Liver (tissue), 9 donors: ENCODE measurements around the gene PLEKHF1. TPM values are rescaled to one million over a fixed set of nuclear protein-coding genes. Genes with fewer than 3 reads are reported as not detected.

Source experiments
- DNase-seq: peaks from one replicate; pipeline ENCODE4 v3.0.0-alpha.2; 2017; ENCODE audit warnings: low spot score
- H3K27ac ChIP-seq, 2 donors: one replicate each; pipeline ENCODE4 v1.7.0; 2013; ENCODE audit warnings: inconsistent platforms in 2 of 2, low read length in 2 of 2, control low read depth in 1 of 2, low read depth in 1 of 2, mild to moderate bottlenecking in 1 of 2
- H3K27me3 ChIP-seq, 4 donors: one replicate each; pipeline versions ENCODE4 v1.6.1 to v1.7.0; 2013; ENCODE audit warnings: low read length in 3 of 4, inconsistent platforms in 1 of 4, mild to moderate bottlenecking in 1 of 4, moderate library complexity in 1 of 4; ENCODE audit not compliant: control insufficient read depth in 4 of 4, insufficient read depth in 4 of 4
- H3K36me3 ChIP-seq, 4 donors: one replicate each; pipeline versions ENCODE4 v1.6.1 to v1.7.0; 2013; ENCODE audit warnings: low read length in 3 of 4, mild to moderate bottlenecking in 3 of 4, low read depth in 1 of 4, moderate library complexity in 1 of 4; ENCODE audit not compliant: control insufficient read depth in 4 of 4, insufficient read depth in 3 of 4
- H3K4me1 ChIP-seq, 4 donors: one replicate each; pipeline versions ENCODE4 v1.6.1 to v1.7.0; 2013; ENCODE audit warnings: low read length in 3 of 4, mild to moderate bottlenecking in 3 of 4, moderate library complexity in 1 of 4; ENCODE audit not compliant: control insufficient read depth in 4 of 4, insufficient read depth in 4 of 4
- H3K4me3 ChIP-seq, 3 donors: one replicate each; pipeline versions ENCODE4 v1.6.1 to v1.7.0; 2013; ENCODE audit warnings: low read length in 3 of 3, control low read depth in 1 of 3, low read depth in 1 of 3, mild to moderate bottlenecking in 1 of 3
- H3K9ac ChIP-seq, 2 donors: one replicate each; pipeline ENCODE4 v1.7.0; 2013; ENCODE audit warnings: low read length in 2 of 2, mild to moderate bottlenecking in 2 of 2, moderate library complexity in 2 of 2, control low read depth in 1 of 2, low read depth in 1 of 2
- H3K9me3 ChIP-seq, 4 donors: one replicate each; pipeline versions ENCODE4 v1.6.1 to v1.7.0; 2013; ENCODE audit warnings: low read length in 3 of 4; ENCODE audit not compliant: control insufficient read depth in 4 of 4
- ATF3 ChIP-seq: IDR thresholded peaks from 2 replicates; pipeline ENCODE4 v1.6.1; 2016; ENCODE audit warnings: antibody characterized with exemption
- GABPA ChIP-seq, 2 donors: IDR thresholded peaks in 1 of 2; conservative IDR thresholded peaks in 1 of 2; 2 replicates each; pipeline ENCODE4 v1.6.1; 2016; ENCODE audit warnings: antibody characterized with exemption in 2 of 2, mild to moderate bottlenecking in 1 of 2, moderate library complexity in 1 of 2
- MAX ChIP-seq: IDR thresholded peaks from 2 replicates; pipeline ENCODE4 v1.6.1; 2016; ENCODE audit warnings: antibody characterized with exemption
- NR2F2 ChIP-seq: IDR thresholded peaks from 2 replicates; pipeline ENCODE4 v1.6.1; 2016; ENCODE audit warnings: antibody characterized with exemption
- RAD21 ChIP-seq, 2 donors: IDR thresholded peaks; 2 replicates each; pipeline ENCODE4 v1.6.1; 2016; ENCODE audit warnings: antibody characterized with exemption in 2 of 2, mild to moderate bottlenecking in 2 of 2
- REST ChIP-seq: IDR thresholded peaks from 2 replicates; pipeline ENCODE4 v1.6.1; 2016; ENCODE audit warnings: antibody characterized with exemption, mild to moderate bottlenecking
- RXRA ChIP-seq, 2 donors: IDR thresholded peaks; 2 replicates each; pipeline ENCODE4 v1.6.1; 2017 to 2018; ENCODE audit warnings: antibody characterized with exemption in 2 of 2, mild to moderate bottlenecking in 1 of 2
- TAF1 ChIP-seq: conservative IDR thresholded peaks from 2 replicates; pipeline ENCODE4 v1.6.1; 2016; ENCODE audit warnings: antibody characterized with exemption, mild to moderate bottlenecking
- ZBTB33 ChIP-seq: IDR thresholded peaks from 2 replicates; pipeline ENCODE4 v1.6.1; 2016; ENCODE audit warnings: antibody characterized with exemption
- WGBS: extraction: QIAGEN DNeasy Blood & Tissue Kit; methylation state at CpG from one replicate; pipeline ENCODE4 v1.1.7; 2013; 5-methylcytosine and 5-hydroxymethylcytosine counted together
- polyA plus RNA-seq, 2 donors: library from polyadenylated mRNA; stranded (reverse) in 1 of 2; unstranded in 1 of 2; fragments of 200-250 nt in 1 of 2; fragments of >200 nt in 1 of 2; fragmentation: Nextera tagmentation in 1 of 2; extraction: Ambion mirVana in 1 of 2; gene quantifications; one replicate each; pipeline versions ENCODE4 v1.2.1 to v1.2.3, GENCODE V29; 2013 to 2015
- total RNA-seq, 2 donors: library from RNA; depleted of rRNA; stranded (reverse); fragments of >200 nt; gene quantifications; one replicate each; pipeline ENCODE4 v1.2.3, GENCODE V29; 2014
- donor health status: healthy.
- donor health status: healthy.
- donor health status: healthy.
- donor health status: healthy.
- donor health status: healthy.

PLEKHF1 gene
- total RNA-seq (10 to 100 TPM in 1 of 2 donors, 1 to 10 TPM in 1; 2.9 to 15.1 TPM), polyA plus RNA-seq (10 to 100 TPM in 1 of 2 donors, 1 to 10 TPM in 1; 5.0 to 12.8 TPM)

GRCh38 chr19:29665215-29665825 is at the start of gene PLEKHF1:
Gene PLEKHF1, plus strand, starts transcription at chr19:29665461. Its CDS starts 8,379 bp downstream, at chr19:29673840.
- peak within 1 kb of the TSS; percentile 61 to 90 for H3K9ac ChIP-seq
- under 1% methylated on average over 75 of the region's 75 CpGs for WGBS
- TF ChIP-seq ATF3 (no peak), ZBTB33 (no peak), NR2F2 (peak; percentile 27), RAD21 (IDR thresholded peaks at IDR 0.05) (peak in 1 of 2 donors; percentile 3)

GRCh38 chr19:29615891-29616425 is 49.3 kb upstream of the PLEKHF1 start:
- WGBS = 96% methylated on average over 10 of the region's 10 CpGs
- no peak overlapping the region for H3K9ac ChIP-seq
- no peaks in the 10 kb centered on the region for H3K27me3 ChIP-seq
- TF ChIP-seq TAF1 (no peak), GABPA (IDR thresholded peaks at IDR 0.05 in 1 of 2, conservative IDR thresholded peaks at IDR 0.05 in 1 of 2) (no peak), MAX (no peak)
- no peaks in the 10 kb centered on the region for H3K9me3 ChIP-seq
- peaks cover 8 to 28% (median 19%) of the 10 kb centered on the region in 4 donors for H3K4me1 ChIP-seq
- peaks cover 8 to 30% (median 17%) of the 10 kb centered on the region in 4 donors for H3K36me3 ChIP-seq
- no peak overlapping the region for H3K4me3 ChIP-seq
- DNase-seq = no peak
- H3K27ac ChIP-seq = no peak overlapping the region

More at GRCh38 chr19:29665215-29665825, at the start of gene PLEKHF1:
- DNase-seq = peak; percentile 91
- Histone ChIP-seq H3K4me3 (peak within 1 kb of the TSS; percentile 76 to 90 (median 86)), H3K27ac (peak within 1 kb of the TSS; percentile 71 to 76), H3K27me3 (no peaks in the 10 kb centered on the region), H3K9me3 (no peaks in the 10 kb centered on the region), H3K4me1 (peaks cover 21 to 52% (median 27%) of the 10 kb centered on the region in 4 donors), H3K36me3 (no peaks in the 10 kb centered on the region)

GRCh38 chr19:29616541-29616940 is 48.7 kb upstream of the PLEKHF1 start:
- Histone ChIP-seq H3K36me3 (peaks cover 8 to 30% (median 17%) of the 10 kb centered on the region in 4 donors), H3K27me3 (no peaks in the 10 kb centered on the region), H3K4me3 (no peak overlapping the region), H3K4me1 (peaks cover 6 to 22% (median 16%) of the 10 kb centered on the region in 4 donors), H3K27ac (no peak overlapping the region), H3K9ac (no peak overlapping the region), H3K9me3 (no peaks in the 10 kb centered on the region)
- no peak for TF ChIP-seq REST
- no peak for TF ChIP-seq RAD21 (IDR thresholded peaks at IDR 0.05)
- TF ChIP-seq RXRA (IDR thresholded peaks at IDR 0.05) = no peak
- 93% methylated on average over 16 of the region's 16 CpGs for WGBS
- DNase-seq = no peak
